Sciatic nerve (tissue), 2 donors: ENCODE results near the gene CDC42EP5. TPM values are rescaled to one million over a fixed set of nuclear protein-coding genes. Genes with fewer than 3 reads are reported as not detected.
"Not testable (repeated sequence)": the region's sequence is repeated elsewhere in the genome, so short reads cannot be mapped to it uniquely, and the experiment has no call there.

Source experiments
- ATAC-seq: fragments of 200-7000 bp; cut with Tn5 transposase; one replicate; pipeline ENCODE4 v1.9.1; 2020; ENCODE audit warnings: mild to moderate bottlenecking, moderate library complexity
- DNase-seq: peaks from one replicate; pipeline ENCODE4 v3.0.0-alpha.2; 2020; ENCODE audit warnings: low spot score
- intact Hi-C: fragments of 100-400 bp; cut with DNase I; formaldehyde crosslinking; loops from one replicate; pipeline ENCODE4 v1.14.2; 2022
- total RNA-seq: library from RNA; stranded (reverse); fragmentation: NEBNext Ultra II Directional; extraction: Animal tissue kit (Norgen Biotek cat#: 25700); gene quantifications from one replicate; pipeline ENCODE4 v1.2.1, GENCODE V29; 2021
- donor health status: DM: no; HTN: no; CAD: no.
- donor health status: DM: no; HTN: no; CAD: no.

CDC42EP5 gene, protein sequence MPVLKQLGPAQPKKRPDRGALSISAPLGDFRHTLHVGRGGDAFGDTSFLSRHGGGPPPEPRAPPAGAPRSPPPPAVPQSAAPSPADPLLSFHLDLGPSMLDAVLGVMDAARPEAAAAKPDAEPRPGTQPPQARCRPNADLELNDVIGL
- total RNA-seq = 52.8 TPM

DNA sequence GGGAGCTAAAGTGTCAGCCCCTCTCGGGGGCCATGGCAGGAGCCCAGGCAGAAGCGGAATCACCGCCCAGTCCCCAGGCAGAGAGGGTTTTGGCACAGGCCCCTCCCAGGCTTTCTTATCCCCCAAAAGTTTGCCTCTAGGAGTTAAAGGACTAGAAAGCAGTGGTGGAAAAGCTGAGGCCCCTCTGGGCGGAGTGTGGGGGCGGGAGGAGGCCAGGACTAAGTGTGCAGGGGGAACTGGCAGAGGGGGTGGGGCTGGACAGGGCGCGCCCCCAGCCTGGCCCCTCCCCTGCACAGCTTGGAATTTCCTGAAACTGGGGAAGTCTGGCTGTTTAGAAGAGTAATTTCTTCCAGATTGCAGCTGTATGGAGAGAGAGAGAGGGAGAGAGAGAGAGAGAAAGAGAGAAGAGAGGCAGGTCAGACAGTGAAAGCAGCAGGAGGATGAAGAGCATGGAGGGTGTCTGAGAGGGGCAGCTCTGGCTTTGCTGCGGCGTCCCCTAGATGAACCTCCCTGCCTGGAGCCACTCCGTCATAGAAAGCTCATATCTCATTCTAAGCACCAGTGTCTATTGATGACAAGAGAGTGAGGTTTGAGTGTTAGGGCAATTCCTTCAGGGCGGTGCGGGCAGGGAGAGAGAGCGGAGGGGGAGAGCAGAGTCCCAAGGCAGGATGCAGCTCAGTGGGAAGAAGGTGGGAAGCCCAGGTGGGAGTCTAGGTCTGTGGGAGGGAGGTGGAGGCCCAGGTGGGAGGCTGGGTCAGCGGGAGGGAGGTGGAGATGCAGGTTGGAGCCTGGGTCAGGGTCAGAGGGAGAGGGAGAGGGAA, at the start of gene CDC42EP5:
Gene CDC42EP5 (minus strand): TSS at position 226 of the 821 bp plus-strand sequence. CDS start 7,749 bp downstream, outside the sequence.
- intact Hi-C loops = no loop called here
- ATAC-seq (peak; percentile 97), DNase-seq (peak; percentile 89)

DNA sequence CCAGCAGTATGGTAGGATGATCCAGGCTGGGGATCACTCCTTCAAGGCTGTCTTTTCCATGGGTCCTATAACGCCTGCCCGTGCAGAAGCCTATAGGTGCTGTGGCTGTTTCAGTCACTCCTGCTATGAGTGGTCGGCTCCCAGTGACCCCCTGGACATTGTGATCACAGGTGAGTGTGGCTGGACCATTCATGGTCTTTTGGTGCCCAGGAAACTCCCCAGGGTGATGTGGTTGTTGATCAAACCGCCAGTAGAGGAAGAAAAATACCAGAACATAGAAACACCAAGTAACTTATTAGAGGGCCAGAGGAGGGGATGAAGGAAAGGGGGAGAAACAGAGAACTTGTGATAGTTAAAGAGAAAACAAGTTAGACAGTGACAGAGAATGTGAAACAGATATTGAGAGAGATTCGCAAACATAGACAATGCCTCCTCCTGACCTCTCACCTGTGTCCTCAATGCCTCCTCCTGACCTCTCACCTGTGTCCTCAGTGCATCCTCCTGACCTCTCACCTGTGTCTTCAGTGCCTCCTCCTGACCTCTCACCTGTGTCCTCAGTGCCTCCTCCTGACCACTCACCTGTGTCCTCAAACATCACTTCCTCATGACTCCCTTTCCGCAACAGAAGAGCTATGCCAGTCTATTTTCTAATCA, 48.9 kb upstream of the CDC42EP5 start:
- ATAC-seq (no peak), DNase-seq (no peak)
- intact Hi-C loops = no loop called here

DNA sequence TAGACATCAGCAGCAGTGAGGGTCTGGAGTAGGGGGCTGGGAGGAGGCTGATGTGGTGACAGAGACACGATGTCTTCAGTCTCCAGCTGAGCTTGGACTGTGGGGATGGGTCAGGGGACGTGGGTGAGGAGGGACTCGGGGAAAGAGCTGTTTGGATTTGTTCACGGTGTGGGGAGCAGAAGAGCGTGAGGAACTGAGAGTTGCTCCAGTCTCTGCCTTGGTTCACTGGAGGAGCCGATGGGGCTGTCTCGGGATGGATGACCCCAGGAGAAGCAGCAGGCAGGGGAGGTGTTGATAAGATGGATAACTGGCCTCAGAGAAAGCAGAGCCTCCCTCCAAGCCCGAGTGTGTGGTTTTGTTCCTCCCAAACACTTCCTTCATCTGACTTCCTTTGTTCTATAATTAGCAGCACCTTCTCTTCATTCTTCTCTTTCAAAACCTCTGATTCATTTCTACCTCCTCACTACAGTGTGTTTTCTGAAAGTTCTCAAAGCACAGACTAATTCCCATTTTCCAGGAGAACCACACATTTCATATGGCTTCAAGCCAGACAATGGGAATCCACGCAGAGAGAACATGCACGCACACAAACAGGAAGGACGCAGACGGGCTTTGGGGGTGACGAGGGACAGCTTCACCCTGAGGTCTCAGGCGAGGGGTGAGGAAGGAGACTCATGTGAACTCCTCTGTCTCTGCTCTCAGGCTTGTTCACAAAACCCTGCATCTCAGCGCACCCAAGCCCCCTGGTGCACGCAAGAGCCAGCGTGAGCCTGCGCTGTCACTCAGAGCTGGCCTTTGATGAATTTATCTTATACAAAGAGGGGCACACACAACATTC, 48.1 kb upstream of the CDC42EP5 start:
- DNase-seq = no peak
- no peak for ATAC-seq

DNA sequence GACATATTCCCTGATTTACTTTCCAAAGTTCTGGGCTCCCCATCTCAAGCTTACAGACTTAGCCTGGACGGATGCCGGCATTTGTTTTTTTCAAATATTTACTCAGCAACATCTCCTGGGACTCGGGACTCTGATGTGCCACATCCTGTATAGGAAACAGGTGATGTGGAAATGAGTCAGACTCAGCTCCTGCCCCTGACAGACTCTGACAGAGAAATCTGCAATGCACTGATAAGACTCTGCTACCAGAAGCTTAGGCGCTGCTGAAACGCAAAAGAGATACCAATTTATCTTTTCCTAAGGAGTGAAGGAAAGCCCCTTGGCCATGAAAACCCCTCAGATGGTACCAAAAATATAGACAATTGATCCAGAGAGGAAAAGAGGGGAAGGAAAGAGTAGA, 45.7 kb upstream of the CDC42EP5 start:
- DNase-seq (no peak), ATAC-seq (no peak)
- intact Hi-C loops = no loop called here

More for the DNA sequence above, 48.1 kb upstream of the CDC42EP5 start:
- intact Hi-C loops = no loop called here

DNA sequence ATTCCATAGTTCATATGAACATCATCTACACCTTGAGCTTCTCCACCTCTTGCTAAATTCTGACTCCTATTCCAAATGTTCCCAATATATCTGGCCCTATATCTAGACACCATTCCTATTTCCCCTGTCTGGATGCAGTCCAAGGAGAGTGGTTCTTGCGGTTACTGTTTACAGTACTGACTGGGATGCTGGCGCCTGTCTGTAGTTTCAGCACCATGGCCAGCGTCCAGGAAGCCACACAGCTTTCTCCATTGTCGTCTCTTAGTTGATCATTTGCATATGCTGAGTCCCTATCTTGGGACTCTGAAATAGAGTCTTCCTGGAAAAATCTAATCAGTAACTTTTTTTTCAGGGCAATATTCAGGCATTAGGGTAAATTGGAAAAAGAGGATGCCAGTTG, 44.4 kb upstream of the CDC42EP5 start:
- DNase-seq = no peak
- no peak for ATAC-seq
- intact Hi-C loops = no loop called here

DNA sequence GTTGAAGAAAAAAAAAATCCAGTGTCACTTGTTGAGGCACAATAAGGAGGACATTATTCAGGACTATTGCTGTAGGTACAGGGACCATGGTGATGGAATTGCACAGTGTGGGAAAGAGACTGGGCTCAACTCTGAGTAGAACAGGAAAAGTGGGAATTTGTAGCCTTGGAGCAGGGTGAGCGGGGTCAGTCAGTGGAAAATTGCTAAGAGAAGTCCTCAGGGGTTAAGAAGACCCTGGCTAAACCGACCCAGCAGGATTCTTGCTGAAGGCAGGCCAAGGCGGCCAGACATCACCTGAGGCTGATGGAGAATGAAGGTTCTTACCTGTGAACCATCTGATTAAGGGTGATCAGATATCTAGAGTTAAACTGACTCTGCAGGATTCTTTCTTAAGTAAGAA, 42.1 kb upstream of the CDC42EP5 start:
- DNase-seq (no peak), ATAC-seq (no peak)

DNA sequence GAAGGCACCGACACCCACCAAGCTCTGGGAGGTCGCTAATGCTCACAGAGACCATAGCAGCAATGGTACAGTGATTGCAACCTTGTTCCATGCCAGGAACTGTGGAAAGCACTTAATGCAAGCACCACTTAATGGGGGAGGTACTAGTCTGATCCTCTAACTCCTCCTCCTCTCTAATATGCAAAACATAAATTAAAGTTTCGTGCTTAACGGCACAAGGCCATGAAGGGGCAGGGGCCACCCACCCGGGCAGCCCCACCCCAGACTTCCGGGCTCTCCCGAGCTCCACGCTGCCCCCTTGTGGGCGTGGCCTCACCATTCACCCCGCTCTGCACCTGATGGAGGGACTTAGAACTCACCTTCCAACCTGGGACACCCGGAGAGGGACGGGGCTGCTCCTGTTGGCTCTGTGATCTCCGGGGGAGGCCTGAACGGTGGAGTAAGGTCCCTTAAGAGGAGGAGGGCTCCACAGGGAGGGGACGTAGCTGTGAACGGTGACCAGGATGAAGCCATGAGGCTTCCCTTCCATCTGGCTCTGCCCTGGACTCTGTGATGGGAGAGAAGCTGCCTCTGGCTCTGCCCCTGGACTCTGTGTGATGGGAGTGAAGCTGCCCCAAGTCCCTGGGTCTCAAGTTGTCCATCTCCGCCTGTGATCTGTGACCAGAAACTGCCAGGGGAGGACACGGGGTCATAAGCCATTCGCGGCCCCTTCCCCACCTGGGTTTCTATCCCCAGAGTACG, 36.3 kb upstream of the CDC42EP5 start:
- DNase-seq, ATAC-seq, intact Hi-C loops: not testable (repeated sequence)

More for the DNA sequence above, 42.1 kb upstream of the CDC42EP5 start:
- intact Hi-C loops = no loop called here

DNA sequence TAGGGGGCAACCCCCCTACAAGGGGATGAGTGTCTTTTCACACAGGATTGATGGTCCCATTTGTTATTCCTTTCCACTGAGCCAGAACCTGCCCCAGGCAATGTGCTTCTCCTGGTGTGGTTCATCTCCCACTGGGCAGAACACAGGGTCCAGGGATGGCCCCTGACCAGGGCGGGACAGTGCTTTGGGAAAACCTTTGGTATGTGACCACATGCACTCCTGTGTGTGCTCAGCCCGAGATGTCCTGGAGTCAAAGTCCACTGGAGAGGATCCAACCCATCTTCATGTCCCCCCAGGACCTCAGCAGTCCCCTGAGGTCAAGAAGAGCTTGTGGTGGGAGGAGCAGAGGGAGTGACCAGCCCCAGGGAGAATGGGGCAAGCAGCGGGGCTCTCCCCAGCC, 35.4 kb upstream of the CDC42EP5 start:
- DNase-seq, ATAC-seq, intact Hi-C loops: not testable (repeated sequence)

DNA sequence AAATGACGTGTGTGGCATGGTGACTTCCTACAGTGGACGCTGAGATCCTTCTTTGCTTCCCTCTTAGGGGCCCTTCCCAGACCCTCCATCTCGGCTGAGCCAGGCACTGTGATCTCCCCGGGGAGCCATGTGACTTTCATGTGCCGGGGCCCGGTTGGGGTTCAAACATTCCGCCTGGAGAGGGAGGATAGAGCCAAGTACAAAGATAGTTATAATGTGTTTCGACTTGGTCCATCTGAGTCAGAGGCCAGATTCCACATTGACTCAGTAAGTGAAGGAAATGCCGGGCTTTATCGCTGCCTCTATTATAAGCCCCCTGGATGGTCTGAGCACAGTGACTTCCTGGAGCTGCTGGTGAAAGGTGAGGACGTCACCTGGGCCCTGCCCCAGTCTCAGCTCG, 34.7 kb upstream of the CDC42EP5 start:
- no peak for DNase-seq
- no peak for ATAC-seq
- intact Hi-C loops = no loop called here

DNA sequence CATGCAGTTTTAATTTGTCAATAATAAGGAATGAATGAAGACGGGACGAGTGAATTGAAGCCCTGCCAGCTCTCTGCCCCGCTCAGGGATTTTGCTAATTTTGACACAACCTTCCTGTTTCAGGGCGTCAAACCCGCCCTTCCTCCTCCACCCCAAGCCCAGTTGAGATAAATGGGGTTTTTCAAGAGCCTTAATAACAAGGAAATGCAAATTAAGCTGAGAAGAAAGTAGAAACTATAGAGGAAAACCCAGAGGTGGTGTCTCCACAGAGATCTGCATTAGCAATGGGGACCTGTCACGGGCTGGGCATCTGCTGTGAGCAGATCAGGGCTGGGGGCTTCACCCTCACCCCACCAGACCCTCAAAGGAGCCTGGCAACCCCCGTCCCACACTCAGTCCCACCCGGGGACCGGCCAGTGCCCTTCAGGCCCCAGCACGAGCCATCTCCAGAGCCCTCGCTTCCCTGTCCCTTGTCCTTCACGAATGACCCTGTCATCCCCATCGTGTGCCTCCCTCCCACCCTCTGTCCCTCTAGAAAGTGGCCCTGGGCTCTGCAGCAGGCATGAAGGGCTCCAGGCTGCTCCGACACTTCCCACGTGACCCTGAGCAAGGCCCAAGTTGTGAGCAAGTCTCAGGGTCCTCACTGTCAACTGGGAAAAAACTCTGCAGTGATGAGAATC, 34.1 kb upstream of the CDC42EP5 start:
- ATAC-seq, intact Hi-C loops: not testable (repeated sequence)

DNA sequence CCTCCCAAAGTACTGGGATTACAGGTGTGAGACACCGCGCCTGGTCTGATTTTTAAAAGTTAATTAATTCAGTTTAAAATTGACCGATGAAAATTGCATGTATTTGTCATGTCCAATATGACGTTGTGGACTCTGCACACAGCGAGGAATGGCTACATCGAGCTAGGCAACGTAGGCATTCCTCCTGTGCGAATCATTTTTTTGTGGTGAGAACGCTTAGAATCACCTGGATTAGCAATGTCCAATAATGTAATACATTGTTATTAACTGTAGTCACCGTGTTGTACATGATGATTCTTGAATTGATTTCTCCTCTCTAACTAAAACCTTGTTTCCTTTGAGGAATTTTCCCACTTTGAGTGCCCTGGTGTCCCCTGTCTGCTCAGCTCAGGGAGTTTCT, 33.0 kb upstream of the CDC42EP5 start:
- ATAC-seq = no peak
- intact Hi-C loops = no loop called here

More for the DNA sequence above, 34.1 kb upstream of the CDC42EP5 start:
- not testable (repeated sequence) for DNase-seq

DNA sequence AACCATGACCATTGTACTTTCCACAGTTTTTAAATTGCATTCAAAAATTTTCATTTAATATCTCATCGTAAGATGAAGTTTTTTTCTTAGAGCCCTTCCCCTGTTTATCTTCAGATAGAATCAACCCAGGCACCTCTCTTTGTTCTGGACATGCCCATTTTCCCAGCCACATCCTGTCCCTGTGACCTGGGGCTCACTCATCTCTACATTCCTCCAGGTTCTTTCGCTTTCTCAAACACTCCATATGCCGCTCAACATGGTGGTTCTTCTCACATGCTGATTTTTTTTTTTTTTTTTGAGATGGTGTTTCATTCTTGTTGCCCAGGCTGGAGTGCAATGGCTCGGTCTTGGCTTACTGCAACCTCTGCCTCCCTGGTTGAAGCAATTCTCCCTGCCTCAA, 32.4 kb upstream of the CDC42EP5 start:
- intact Hi-C loops, ATAC-seq, DNase-seq: not testable (repeated sequence)

More for the DNA sequence above, 33.0 kb upstream of the CDC42EP5 start:
- DNase-seq = no peak

DNA sequence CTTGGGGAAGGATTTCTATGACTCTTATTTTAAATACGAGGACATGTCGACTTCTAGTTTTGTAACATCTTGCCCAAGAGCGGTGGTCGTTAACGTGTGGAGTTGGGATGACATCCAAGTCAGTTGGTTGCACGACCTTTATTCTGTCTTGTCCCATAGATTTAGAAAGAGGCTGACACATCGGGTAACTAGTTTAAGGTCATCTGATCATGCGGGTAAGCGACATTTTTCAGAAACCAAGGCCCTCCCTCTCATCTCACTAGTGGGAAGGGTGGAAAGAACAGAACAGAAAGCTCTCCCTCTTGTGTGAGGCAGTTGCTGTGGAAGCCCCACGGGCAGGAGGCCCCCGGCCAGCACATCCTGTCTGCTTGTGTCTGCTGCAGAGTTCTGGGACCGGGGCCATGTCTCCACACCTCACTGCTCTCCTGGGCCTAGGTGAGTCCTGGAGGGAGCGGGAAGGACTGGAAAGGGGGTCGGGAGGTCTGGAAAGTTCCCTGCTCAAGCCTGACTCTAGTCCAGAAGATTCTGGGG, 29.5 kb upstream of the CDC42EP5 start, which contains the start of gene LAIR2:
Gene LAIR2 (plus strand): TSS at position 314 of the 531 bp plus-strand sequence. CDS start 88 bp downstream, at position 402.
- no peak for DNase-seq
- intact Hi-C loops = no loop called here
- ATAC-seq = no peak

DNA sequence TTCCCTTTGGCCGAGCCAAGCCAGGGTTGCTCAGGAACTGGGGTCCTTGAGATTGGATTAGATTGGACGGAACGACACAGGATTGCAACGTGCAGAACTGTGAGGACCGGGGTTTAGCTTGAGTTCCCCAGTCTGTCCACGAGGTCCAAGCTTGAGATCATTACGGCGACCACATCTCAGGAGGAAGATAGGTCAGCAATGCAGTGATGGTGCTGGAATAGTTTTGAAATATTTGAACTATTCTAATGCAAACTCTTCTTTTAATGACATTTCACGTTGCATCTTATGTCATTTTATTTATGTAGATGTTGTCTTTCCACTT, 25.3 kb upstream of the CDC42EP5 start:
- intact Hi-C loops, ATAC-seq, DNase-seq: not testable (repeated sequence)

DNA sequence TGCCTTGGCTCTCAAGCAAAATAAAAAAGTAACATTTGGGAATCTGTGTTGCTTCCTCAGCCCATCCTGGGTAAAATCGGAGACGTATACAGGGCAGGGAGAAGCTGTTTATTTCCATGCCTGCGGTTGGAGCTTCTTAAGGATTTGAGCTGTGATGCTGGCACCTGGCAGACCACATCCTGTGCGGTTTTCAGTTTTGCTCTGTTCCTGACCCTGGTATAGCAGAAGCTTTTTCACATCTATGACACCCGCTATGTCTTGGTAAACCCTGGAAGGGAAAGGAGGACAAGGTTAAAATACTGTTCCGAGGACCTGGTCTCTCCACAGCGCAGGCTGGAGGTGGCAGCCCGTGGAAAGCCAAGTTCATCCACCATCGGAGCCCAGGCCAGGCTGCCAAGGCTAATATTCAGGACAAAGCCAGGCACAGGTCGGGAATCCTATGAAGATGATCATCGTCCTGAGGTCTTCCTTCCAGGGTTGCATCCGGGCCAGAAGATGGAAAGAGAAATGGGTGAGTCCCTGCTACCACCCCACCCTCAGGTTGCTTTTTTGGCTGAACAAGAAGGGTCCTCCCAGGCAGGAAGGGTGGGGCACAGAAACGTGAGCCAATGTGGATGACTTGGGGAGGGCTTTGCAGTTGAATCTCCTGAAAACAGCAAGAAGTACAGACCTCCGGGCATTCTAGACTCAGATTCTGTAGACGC, 24.8 kb upstream of the CDC42EP5 start:
- ATAC-seq, DNase-seq, intact Hi-C loops: not testable (repeated sequence)

DNA sequence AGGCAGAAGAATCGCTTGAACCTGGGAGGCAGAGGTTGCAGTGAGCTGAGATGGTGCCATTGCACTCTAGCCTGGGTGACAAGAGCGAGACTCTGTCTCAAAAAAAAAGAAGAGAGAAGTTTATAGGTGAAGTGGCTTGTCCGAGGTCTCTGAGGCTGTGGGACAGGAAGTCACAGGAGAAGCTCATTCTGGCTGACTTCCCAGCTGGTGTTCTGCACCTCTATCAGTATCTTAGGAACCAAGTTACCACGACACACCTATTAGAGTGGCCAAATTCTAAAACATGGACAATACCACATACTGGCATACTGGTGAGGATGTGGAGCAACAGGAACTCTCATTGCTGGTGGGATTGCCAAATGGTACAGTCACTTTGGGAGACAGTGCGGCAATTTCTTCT, 22.2 kb upstream of the CDC42EP5 start:
- ATAC-seq, intact Hi-C loops, DNase-seq: not testable (repeated sequence)
